ENCODE results near the gene ARHGEF33.
"Not testable (repeated sequence)": the region's sequence is repeated elsewhere in the genome, so short reads cannot be mapped to it uniquely, and the experiment has no call there.

ARHGEF33 gene

DNA sequence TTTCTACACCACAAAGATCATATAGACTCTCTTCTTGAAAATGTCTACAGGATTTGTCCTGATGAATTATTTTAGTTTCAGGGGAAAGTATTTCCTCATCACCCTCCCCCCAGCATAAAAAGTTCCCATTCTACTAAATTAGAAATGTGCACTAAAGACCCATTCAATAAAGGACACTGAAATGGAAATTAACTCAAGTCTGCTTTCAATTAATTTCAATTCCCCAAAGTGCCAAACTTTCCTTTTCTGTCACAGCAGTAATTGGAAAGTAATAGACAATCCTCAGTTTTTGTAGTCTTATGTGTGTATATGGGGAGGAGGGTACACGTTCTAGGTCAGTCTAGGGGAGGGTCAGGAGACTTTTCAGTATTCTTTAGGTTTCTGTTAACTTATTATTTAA, 21.5 kb downstream of the ARHGEF33 start:
- no peak for DNase-seq

DNA sequence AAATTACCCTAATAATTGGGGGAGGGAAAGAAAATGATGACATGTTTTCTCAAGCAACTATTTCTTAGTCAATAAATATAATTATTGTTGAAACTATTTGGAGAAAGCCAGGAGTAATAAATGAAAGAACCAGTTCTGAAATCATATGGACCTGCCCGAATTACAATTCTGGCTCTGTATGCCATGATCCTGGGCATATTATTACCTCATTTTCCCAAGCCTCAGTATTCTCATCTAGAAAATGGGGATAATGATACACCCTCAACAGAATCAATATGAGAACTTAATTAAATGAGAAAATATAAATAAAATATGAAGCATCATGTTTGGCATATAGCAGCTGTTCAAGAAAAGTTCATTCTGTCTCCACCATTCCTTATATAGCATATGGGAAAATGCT, 22.9 kb downstream of the ARHGEF33 start:
- DNase-seq = no peak

DNA sequence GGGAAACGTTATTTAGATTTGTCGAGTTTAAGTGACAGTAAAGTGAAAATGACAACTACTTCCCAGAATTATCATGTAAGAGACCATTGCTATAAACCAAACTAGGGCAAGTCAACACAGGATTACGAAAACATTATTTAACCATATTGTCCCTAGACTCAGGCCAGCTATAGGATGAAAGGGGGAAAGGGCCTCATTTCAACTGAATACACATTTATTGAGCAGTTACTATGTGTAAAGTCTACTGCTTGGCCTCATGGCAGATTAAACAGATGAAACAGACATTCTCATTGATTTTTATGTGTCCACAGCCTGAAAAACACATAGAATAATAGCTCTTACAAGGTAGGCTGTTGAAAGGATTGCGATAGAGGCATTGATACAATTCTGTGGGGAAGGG, 32.7 kb downstream of the ARHGEF33 start:
- DNase-seq = no peak

DNA sequence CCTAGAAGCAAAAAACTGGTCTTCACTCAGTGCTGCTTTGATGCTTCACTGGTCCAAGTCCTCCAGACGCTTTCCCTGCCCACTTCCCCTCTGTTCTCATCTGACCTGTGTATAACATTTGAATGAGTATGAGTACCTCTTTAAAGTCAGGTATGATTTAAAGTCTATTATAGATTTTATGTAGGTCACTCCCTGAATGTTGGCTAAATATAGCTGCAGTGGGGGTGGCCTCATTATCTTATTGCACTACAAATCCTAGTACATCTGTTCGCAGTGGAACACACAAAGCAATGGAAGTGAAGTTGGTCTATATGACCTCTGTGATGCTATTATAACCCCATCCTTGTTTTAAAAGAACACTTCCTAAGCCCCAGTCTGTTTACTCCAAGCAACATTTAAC, 33.2 kb downstream of the ARHGEF33 start:
- DNase-seq = no peak

DNA sequence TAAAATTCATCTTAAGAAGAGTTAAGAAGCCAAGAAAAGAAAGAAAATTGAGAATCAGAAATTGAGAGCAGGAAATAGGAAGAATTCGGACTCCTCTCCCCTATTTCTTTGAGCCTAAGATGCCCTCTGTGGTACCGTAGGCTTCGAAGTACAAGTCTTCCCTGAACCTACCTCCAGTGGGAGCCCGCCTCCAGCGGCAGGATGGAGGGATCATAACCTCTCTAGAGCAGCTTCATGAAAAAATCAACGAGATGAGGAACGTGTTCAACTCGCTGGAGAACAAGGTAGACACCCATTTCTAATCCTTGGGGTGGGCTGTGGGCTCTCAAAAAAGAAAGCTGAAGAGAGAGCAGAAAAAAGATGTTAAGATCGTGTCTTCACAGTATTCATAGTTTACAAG, 36.3 kb downstream of the ARHGEF33 start:
- no peak for DNase-seq

DNA sequence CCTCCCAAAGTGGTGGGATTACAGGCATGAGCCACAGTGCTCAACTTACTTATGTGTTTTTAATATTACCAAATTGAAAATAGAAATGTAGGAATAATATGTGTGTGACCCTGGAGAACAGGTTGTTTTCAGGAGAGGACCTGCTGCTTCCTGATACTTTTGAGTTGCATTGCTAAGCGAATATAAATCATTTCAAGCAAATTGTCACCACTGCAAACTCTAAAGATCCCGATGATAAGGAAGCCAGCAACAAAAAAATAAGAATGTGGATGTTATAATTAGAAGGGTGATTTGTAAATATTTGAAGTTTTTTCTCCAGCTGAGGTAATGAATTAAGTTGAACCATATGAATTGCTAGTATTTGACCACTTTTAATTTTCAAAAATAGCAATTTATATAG, 40.9 kb downstream of the ARHGEF33 start:
- DNase-seq = no peak

DNA sequence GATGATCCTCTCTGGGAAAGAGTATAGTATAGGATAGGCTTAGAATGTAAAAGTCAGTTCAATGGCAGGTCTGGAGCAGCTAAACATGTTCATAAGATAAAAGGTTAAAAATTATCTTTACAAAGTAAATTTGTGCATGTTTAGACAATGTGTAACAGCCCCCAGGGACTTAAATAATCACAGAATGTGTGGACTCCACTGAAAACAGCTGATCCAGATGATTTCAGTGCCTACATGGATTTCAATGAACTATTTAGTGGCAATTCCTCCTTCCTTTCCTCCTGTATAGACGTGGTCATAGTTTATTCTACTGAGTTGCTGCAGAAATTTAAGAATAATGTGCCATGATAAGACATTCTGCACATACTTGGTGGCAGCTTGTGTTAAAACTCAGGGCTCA, 42.9 kb downstream of the ARHGEF33 start:
- DNase-seq = no peak

DNA sequence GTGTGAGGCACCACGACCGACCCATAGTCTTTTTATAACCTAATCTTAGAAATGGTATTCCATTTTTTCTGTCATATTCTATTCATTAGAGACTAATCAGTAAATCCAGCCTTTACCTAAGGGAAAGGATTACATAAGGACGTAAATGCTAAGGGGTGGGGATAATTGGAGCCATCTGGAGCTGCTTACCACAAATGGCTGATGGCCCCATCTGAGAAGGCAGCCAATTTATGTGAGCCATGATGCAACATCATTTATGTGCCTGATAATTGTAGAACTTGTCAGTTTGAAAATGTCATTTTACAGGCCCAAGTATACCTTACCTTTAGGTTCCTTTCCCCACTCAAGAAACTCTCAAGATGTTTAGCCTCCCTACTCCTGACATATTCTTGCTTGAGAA, 44.0 kb downstream of the ARHGEF33 start:
- no peak for DNase-seq

DNA sequence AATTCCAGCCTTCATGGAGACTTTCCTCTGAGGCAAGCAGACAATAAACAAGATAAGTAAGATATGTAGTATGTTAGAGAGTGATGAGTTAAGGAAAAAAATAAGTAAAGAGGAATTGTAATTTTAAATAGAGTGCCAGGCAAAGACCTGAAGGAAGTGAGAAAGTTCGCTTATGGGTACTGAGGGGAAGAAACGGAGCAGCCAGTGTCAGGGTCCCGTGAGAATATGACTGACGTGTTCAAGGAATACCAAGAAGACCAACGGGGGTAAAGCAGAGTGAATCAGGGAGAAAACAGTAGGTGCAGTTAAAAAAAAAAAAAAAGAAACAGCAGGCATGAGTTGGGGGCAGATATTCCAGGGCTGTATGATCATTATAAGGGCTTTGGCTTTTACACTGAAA, 45.1 kb downstream of the ARHGEF33 start:
- no peak for DNase-seq

DNA sequence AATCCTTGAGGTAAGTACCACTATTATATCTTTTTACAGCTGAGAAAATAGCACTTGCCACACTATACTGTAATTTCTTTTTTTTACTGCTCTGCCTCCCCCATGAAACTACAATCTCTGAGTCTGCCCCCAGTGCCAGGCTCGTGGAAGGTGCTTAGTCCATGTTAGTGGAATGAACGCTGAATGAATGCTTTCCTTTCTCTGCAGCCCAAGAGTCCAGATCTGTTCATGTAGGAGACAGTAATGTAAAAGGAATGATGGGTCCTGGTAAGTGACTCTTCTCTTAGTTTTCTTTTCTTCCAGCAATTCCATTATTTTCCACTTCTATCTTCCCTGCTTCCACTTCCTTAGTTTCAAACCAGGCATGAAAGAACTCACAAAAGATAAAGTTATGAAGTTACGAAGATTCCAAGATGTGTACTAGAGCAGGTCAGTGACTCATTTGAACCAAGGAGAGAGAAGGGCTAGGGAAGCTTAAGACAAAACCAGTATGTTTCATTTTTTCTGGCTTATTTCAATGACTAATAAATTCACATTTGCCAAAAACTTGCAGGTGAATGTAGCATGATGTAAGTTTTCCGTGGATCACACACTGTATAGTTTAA, 46.0 kb downstream of the ARHGEF33 start:
- DNase-seq = no peak

DNA sequence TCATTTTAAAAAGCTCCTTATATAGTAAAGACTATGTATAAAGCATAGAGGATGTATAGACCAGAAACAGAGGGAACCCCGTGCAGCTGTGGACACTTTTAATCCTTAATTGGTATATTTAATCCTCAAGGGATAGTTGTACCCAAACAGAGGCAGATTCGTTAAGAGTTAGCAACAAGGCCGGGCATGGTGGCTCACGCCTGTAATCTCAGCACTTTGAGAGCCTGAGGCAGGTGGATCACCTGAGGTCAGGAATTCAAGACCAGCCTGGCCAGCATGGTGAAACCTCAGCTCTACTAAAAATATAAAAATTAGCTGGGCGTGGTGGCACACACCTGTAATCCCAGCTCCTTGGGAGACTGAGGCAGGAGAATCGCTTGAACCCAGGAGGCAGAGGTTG, 46.8 kb downstream of the ARHGEF33 start:
- DNase-seq = not testable (repeated sequence)

DNA sequence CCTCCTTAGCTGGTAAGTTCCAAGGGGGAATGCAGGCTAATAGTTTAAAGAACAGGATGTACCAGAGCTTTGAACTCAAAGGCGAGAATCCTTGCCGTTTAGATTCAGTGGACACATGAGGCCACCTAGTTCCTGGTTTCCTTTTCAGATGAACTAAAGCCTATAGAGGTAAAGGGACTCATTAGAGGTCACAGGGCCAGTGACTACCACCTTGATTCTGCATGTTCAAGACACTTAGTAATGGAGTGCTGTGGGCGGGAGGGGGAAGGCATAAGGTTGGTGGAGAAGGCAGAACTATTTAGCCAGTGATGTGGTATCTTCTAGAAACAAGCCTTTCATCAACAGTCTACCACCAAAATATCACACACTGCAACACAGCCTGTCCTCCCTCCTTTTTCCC, 47.9 kb downstream of the ARHGEF33 start:
- DNase-seq = no peak

DNA sequence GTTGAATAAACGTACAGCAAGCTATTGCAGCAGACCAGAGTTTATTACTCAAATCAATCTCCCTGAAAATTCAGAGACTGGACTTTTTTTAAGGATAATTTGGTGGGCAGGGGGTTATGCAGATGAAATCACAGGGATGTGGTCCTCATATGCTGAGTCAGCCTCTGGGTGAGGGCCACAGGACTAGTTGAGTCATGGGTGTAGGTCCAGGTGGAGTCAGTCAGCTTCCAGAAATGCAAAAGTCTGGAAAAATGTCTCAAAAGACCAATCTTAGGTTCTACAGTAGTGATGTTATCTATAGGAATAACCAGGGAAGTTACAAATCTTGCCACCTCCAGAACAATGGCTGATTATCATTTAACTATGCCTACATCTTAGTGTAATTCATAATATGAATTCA, 51.1 kb downstream of the ARHGEF33 start:
- no peak for DNase-seq

DNA sequence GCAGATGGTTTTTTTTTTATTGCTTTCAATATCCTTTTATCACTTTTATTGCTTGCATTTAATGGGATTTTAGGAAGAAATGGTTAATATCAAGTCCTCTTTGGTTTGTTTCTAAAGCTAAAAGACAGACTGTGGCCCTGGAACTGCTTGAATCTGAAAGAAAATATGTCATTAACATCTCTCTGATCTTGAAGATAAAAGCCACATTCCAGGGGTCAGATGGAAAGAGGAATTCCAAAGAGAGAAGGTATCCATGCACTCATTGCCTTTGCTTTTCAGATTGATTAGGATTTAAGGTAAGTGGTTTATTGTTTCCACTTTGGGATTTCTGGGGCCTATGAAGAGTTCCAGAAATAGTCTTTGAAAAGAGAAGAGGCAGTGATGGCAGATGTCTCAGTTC, 54.1 kb downstream of the ARHGEF33 start:
- no peak for DNase-seq

DNA sequence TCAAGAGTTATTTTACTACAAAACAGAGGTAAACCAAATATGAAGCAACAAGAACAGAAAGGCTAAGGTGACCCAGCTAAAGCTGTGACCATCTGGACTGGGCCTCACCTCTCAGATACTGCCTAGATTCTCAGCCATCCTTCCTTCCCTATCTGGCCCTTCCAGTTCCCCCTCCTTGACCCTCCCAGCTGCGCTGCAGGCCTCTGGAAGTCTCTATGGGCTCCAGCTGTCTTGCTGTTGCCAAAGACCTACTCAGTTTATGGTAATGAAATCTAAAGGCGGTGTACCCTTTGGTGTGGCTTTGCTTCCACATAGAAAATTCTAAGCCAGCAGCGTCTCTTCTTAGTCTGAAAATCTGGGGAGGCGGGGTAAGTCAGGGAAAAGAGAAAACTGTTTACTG, 55.7 kb downstream of the ARHGEF33 start:
- no peak for DNase-seq

DNA sequence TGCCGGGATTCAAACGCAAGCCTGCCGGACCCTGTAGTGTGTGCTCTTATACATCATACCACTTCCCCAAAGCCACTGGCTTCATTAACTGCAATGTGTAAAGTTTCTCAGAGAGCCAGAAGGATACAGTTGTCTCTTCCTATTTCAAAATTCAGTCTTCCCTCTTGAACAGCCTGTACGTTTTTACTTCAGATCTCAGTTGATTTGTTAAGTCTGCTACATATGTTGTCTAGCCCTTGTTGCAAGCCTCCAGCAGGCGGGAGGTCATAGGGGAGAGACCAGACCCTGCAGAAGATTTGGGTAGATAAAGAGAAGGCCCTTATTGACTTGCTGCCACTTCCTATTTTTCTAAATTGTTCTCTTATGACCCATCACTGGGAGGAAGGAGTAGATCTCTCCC, 56.2 kb downstream of the ARHGEF33 start:
- DNase-seq = no peak

DNA sequence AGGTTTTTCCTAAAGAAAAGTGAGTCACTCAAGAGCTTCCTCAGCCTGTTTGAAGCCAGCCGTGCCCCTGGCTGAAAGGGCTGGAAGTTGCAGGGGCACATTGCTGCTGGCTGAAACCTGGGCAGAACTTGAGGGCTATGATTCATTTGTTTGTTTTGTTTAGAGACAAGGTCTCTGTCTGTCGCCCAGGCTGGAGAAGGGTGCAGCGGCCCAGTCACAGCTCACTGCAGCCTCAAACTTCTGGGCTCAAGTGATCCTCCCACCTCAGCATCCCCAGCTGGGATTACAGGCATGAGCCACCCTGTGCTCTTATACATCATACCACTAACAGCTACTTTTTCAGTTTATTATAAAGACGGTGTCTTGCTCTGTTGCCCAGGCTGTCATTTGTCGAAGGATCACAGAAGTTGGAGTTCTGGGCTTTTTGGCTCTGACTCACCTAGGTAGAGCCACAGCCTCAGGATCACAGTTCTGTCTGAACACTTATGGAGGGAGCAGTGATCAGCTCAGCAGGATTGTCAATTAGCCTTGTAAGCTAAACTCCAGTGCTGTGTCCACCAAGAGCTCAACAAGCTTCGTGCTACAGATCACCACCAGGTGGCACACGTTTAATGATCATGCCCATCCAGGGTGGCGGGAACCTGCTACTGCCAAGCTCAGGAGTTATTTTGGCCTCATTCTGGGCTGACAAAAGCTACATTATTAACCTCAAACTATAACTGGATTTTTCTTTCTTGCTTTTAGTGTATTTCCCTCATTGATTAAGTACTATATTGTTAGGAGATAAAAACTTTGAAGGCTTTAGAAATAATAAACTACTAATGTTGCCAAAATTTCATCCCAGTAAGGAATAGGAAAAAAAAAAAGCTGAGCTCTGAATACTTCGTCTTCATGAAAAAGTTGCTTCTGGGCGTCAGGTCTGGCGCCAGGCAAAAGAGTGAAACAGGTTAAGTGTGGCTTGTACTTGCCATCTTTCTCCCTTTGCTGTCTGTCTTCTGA, 57.9 kb downstream of the ARHGEF33 start:
- peak; percentile 81 for DNase-seq

DNA sequence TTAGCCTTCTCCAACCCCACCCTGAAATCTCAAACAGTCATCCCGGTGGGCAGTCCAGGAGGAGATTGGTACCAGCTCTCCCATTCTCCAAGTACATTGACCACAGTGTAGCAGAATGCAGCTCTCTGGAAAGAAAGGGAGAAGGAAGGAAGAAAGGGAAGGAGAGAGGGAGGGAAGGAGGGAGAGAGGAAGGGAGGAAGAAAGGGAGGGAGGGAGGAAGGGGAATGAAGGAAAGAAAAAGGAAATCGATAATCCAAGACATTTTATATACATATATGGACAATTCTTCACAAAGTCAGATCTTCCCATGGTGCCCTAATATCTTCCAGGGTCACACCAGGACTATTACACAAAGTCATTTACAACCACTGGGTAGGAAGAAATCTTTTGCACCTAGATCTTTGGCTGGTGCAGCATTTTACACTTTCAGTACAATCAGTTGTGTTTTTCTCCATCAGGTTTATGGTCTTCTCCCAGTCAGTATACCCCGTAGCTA, 58.8 kb downstream of the ARHGEF33 start:
- DNase-seq = no peak

DNA sequence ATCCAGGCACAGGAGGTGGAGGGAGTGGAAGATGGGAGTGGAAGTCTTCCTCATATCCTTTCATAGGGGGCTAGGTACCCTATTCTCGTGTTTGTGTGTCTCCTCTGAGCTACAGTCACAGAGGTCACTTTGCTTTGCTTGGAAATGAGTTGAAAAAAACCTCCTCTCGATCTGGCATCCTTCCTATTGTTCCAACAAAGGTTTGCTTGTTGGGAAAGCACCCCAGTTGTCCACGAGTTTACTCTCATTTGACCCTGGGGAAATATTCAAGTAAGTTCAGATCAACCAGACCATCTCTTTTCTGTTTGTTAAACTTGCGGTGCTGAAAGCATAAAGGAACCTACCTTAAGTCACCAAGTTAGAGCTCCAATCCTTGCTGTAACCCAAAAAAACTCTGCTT, 59.3 kb downstream of the ARHGEF33 start:
- DNase-seq = no peak

DNA sequence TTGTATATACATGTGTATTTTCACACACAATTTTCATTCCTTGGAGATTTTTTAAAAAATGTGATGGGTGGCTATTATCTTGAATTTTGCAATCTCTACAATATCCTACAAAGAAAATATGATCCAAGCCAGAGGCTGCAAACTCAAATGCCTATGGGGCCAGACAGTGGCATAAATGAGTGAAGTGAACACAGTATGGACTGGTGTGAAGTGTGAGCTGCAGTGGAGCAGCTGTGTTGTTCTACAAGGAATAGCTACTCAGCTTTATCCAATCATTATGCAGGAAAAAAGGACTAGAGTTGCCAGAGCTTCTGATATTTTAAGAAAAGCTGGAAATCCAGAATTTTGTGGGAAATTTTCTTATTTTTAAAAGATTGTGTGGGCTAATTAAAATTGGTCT, 62.1 kb downstream of the ARHGEF33 start:
- DNase-seq = no peak

DNA sequence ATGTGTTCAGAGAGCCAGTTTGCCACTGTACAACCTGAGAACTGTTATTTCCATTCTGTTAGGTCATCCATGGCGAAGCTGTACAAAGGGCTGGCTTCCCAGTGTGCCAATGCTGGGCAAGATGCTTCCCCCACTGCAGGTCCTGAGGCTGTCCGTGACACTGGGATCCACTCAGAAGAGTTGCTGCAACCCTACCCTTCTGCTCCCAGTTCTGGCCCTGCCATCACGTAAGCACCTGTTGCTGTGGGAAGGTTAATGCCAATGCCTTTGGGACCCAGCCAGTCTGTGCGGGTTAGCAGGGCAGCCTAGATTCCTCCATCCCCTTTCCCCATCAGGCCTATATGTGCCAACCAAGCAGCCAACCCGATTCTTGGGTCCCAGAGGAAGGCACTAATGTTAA, 68.3 kb downstream of the ARHGEF33 start:
- no peak for DNase-seq

DNA sequence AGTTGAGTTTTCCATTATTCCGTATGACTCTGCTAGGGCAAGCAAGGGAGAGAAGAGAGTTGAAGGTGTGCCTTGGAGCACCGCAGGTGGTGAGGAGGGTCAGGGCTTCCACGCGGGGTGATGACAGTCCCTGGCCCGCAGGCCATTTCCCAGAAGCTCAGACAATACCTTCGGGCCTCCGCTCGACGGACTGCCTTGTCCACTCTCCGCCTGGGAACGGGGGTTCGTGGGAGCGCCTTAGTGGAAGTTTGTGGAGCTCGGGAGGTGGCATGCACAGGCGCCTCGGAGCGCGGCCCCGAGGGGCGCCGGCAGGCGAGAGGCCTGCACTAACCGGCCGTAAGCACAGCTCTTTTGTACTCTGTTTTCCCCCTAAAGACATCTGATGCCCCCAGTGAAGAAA, 69.8 kb downstream of the ARHGEF33 start:
- no peak for DNase-seq

DNA sequence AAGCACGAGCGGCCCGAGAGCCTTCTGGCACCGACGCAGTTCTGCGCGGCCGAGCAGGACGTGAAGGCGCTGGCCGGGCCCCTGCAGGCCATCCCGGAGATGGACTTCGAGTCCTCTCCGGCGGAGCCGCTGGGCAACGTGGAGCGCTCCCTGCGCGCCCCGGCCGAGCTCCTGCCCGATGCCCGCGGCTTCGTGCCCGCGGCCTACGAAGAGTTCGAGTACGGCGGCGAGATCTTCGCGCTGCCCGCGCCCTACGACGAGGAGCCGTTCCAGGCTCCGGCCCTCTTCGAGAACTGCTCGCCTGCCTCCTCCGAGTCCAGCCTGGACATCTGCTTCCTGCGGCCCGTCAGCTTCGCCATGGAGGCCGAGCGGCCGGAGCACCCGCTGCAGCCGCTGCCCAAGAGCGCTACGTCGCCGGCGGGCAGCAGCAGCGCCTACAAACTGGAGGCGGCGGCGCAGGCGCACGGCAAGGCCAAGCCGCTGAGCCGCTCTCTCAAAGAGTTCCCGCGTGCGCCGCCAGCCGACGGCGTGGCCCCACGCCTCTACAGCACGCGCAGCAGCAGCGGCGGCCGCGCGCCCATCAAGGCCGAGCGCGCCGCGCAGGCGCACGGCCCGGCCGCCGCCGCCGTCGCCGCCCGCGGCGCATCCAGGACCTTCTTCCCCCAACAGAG, 70.4 kb downstream of the ARHGEF33 start:
- peak; percentile 84 for DNase-seq
